HG03342 (cell line): ENCODE data around the gene ATG4A.

Experiments used
- ATAC-seq: cut with Tn5 transposase; IDR thresholded peaks from one replicate; pipeline ENCODE4 v1.9.1; 2021; ENCODE audit warnings: mild to moderate bottlenecking, moderate library complexity; ENCODE audit not compliant: unreplicated experiment

The ATG4A gene

GRCh38 chrX:108091264-108091877 lies at the start of gene ATG4A, which contains the start of gene PSMD10:
Gene ATG4A (plus strand): TSS chrX:108091778. CDS start chrX:108091827, 49 bp downstream.
Gene PSMD10 (minus strand): TSS chrX:108091542. CDS start chrX:108091520, 22 bp downstream.
- peak; percentile 96 for ATAC-seq

GRCh38 chrX:108044554-108045256 lies 46.9 kb upstream of the ATG4A start, which contains the start of gene VSIG1:
Gene VSIG1 (plus strand): TSS chrX:108045065. CDS start chrX:108045131, 66 bp downstream.
- ATAC-seq = no peak

GRCh38 chrX:108049649-108050048 lies 41.9 kb upstream of the ATG4A start:
- ATAC-seq = no peak

GRCh38 chrX:108053218-108053617 lies 38.4 kb upstream of the ATG4A start:
- peak; percentile 63 for ATAC-seq

GRCh38 chrX:108055546-108055945 lies 36.0 kb upstream of the ATG4A start:
- no peak for ATAC-seq

GRCh38 chrX:108059801-108060200 lies 31.8 kb upstream of the ATG4A start:
- no peak for ATAC-seq

- ATAC-seq = no peak
Observed at GRCh38 chrX:108064001-108064400, 27.6 kb upstream of the ATG4A start.

- peak; percentile 57 for ATAC-seq
Observed at GRCh38 chrX:108064613-108065012, 27.0 kb upstream of the ATG4A start.

GRCh38 chrX:108068121-108068520 lies 23.5 kb upstream of the ATG4A start:
- ATAC-seq = no peak

- ATAC-seq = no peak
Observed at GRCh38 chrX:108070891-108071290, 20.7 kb upstream of the ATG4A start.

- ATAC-seq = no peak
Observed at GRCh38 chrX:108071578-108071977, 20.0 kb upstream of the ATG4A start.

- no peak for ATAC-seq
Observed at GRCh38 chrX:108072746-108073145, 18.8 kb upstream of the ATG4A start.

GRCh38 chrX:108081110-108081509 lies 10.5 kb upstream of the ATG4A start:
- ATAC-seq = no peak

GRCh38 chrX:108087792-108088191 lies 3.8 kb upstream of the ATG4A start:
- no peak for ATAC-seq

- ATAC-seq = no peak
Observed at GRCh38 chrX:108088511-108088910, 3.1 kb upstream of the ATG4A start.

- peak; percentile 2 for ATAC-seq
Observed at GRCh38 chrX:108090491-108091263, 901 bp upstream of the ATG4A start.

- peak; percentile 33 for ATAC-seq
Observed at GRCh38 chrX:108091878-108092291, 307 bp downstream of the ATG4A start.

- ATAC-seq = no peak
Observed at GRCh38 chrX:108097380-108097779, 5.8 kb downstream of the ATG4A start.

GRCh38 chrX:108105473-108105872 lies 13.9 kb downstream of the ATG4A start:
- ATAC-seq = no peak

- ATAC-seq = no peak
Observed at GRCh38 chrX:108114541-108114940, 23.0 kb downstream of the ATG4A start.

- ATAC-seq = no peak
Observed at GRCh38 chrX:108117988-108118387, 26.4 kb downstream of the ATG4A start.

- no peak for ATAC-seq
Observed at GRCh38 chrX:108121291-108121690, 29.7 kb downstream of the ATG4A start.
